OCI-LY7 (cell line): Measurements from ENCODE around the gene GSTO1. TPM values are rescaled to one million over a fixed set of nuclear protein-coding genes. Genes with fewer than 3 reads are reported as not detected.

Experiments
- BruUV-seq: library from RNA; stranded (reverse); fragments of 400-500 nt; replicated peaks from 2 replicates; lab custom pipeline; 2021; lab: Mats Ljungman, UMichigan
- CTCF ChIA-PET: fragments of 300-600 bp; sonication (Branson Sonifier 250); formaldehyde crosslinking; loops from one replicate; lab custom pipeline; 2022; ENCODE audit warnings: antibody characterized with exemption; ENCODE audit not compliant: unreplicated experiment; lab: Charles Lee
- POLR2A ChIA-PET: fragments of 300-600 bp; sonication (Branson Sonifier 250); formaldehyde crosslinking; loops from one replicate; lab custom pipeline; 2022; ENCODE audit warnings: antibody characterized with exemption; lab: Charles Lee
- DNase-seq: peaks from one replicate; pipeline ENCODE4 v3.0.0-alpha.2; 2015; ENCODE audit warnings: low spot score
- H2AFZ ChIP-seq: fragments of 200-600 bp; sonication (generic), shearing (Covaris generic); 2 replicates; pipeline ENCODE4 v1.6.1; 2014; ENCODE audit warnings: mild to moderate bottlenecking, antibody characterized with exemption, low read length, moderate library complexity
- H3K27ac ChIP-seq: fragments of 200-600 bp; sonication (generic); 2 replicates; pipeline ENCODE4 v1.5.1; 2014; ENCODE audit warnings: mixed run types, low read depth, mild to moderate bottlenecking, moderate library complexity, low read length, inconsistent platforms; ENCODE audit not compliant: poor library complexity, severe bottlenecking
- H3K36me3 ChIP-seq: fragments of 200-600 bp; sonication (generic); 2 replicates; pipeline ENCODE4 v1.6.1; 2014; ENCODE audit warnings: mild to moderate bottlenecking, antibody characterized with exemption, low read length, moderate library complexity, mixed read lengths; ENCODE audit not compliant: insufficient read depth
- H3K4me1 ChIP-seq: fragments of 200-600 bp; sonication (generic); 2 replicates; pipeline ENCODE4 v1.5.1; 2014; ENCODE audit warnings: mild to moderate bottlenecking, low read length; ENCODE audit not compliant: insufficient read depth, poor library complexity, severe bottlenecking
- H3K4me2 ChIP-seq: fragments of 200-600 bp; sonication (generic); 2 replicates; pipeline ENCODE4 v1.6.1; 2014; ENCODE audit warnings: mild to moderate bottlenecking, low read length
- H3K4me3 ChIP-seq: fragments of 200-600 bp; sonication (generic); 2 replicates; pipeline ENCODE4 v1.5.1; 2014; ENCODE audit warnings: mild to moderate bottlenecking, low read depth, low read length; ENCODE audit not compliant: poor library complexity, severe bottlenecking
- H3K79me2 ChIP-seq: fragments of 200-600 bp; sonication (generic); 2 replicates; pipeline ENCODE4 v1.6.1; 2016; ENCODE audit warnings: low read depth, mild to moderate bottlenecking, low read length, moderate library complexity, mixed read lengths; ENCODE audit not compliant: insufficient read depth
- H3K9me2 ChIP-seq: fragments of 200-600 bp; sonication (generic); 2 replicates; pipeline ENCODE4 v1.6.1; 2016; ENCODE audit warnings: mild to moderate bottlenecking, low read length, mixed read lengths; ENCODE audit not compliant: insufficient read depth
- H3K9me3 ChIP-seq: fragments of 200-600 bp; sonication (generic); 2 replicates; pipeline ENCODE4 v1.6.1; 2014; ENCODE audit warnings: mild to moderate bottlenecking, mixed run types, low read length, mixed read lengths
- H4K20me1 ChIP-seq: fragments of 200-600 bp; sonication (generic); 2 replicates; pipeline ENCODE4 v1.6.1; 2014; ENCODE audit warnings: mild to moderate bottlenecking, antibody characterized with exemption, low read length, moderate library complexity, mixed read lengths; ENCODE audit not compliant: insufficient read depth
- EZH2phosphoT487 ChIP-seq: fragments of 200-600 bp; sonication (generic); IDR thresholded peaks from 2 replicates; pipeline ENCODE4 v1.6.1; 2018; ENCODE audit warnings: low read depth, borderline replicate concordance, mild to moderate bottlenecking, mixed run types, antibody characterized with exemption, low read length, moderate library complexity, mixed read lengths
- intact Hi-C: fragments of 100-400 bp; cut with micrococcal nuclease; formaldehyde crosslinking; loops from one replicate; pipeline ENCODE4 v1.10.0; 2022; ENCODE audit not compliant: unreplicated experiment
- total RNA-seq, 2 experiments: library from RNA; depleted of rRNA in 1 of 2; stranded (reverse); fragments of >200 nt in 1 of 2; shearing (Covaris generic) in 1 of 2; gene quantifications; 2 replicates each; pipeline ENCODE4 v1.2.3, GENCODE V29; 2014 to 2022
- TF ChIP-seq, protein P1 (sequence below): fragments of 200-600 bp; sonication (generic); conservative IDR thresholded peaks from 2 replicates; pipeline ENCODE4 v1.5.1; 2014; ENCODE audit warnings: mild to moderate bottlenecking, antibody characterized with exemption, low read length, moderate library complexity, mixed read lengths

GSTO1 gene
- total RNA-seq, 2 experiments from 2014 or later: 1.7 to 27.4 TPM

DNA sequence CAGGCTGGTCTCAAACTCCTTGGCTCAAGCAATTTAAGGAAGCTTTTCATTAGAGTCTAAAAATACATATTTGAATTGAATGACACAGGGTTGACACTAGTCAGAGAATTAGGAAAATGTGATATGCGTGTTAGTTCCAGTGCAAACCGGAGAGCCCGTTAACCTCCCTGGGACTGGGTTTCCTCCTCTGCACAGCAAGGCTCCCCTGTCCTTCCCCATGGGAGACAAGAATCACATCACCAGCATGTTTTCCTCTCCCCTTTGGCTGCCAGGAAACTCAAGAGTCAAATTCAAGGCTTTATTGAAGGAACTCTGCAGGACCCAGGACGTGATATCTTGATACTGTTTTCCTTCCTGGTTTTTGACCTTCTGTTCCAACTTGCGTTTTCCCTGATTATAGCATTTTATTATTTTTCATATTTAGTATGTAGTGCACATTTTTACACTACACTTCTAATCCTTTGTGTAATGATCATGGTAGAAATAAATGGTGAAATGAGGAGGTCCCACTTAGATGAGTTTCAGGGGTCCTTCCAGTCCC lies 39.2 kb downstream of the GSTO1 start:
- Histone ChIP-seq H3K9me3 (no peaks in the 10 kb centered on the region), H3K4me1 (peaks cover 5% of the 10 kb centered on the region), H3K4me2 (no peak overlapping the region), H3K27ac (no peak overlapping the region), H3K79me2 (no peaks in the 10 kb centered on the region), H4K20me1 (no peaks in the 10 kb centered on the region), H3K9me2 (no peaks in the 10 kb centered on the region), H2AFZ (no peak overlapping the region), H3K36me3 (no peaks in the 10 kb centered on the region), H3K4me3 (no peak overlapping the region)
- no peak for DNase-seq
- CTCF ChIA-PET: no interaction called here
- TF ChIP-seq, protein P1, sequence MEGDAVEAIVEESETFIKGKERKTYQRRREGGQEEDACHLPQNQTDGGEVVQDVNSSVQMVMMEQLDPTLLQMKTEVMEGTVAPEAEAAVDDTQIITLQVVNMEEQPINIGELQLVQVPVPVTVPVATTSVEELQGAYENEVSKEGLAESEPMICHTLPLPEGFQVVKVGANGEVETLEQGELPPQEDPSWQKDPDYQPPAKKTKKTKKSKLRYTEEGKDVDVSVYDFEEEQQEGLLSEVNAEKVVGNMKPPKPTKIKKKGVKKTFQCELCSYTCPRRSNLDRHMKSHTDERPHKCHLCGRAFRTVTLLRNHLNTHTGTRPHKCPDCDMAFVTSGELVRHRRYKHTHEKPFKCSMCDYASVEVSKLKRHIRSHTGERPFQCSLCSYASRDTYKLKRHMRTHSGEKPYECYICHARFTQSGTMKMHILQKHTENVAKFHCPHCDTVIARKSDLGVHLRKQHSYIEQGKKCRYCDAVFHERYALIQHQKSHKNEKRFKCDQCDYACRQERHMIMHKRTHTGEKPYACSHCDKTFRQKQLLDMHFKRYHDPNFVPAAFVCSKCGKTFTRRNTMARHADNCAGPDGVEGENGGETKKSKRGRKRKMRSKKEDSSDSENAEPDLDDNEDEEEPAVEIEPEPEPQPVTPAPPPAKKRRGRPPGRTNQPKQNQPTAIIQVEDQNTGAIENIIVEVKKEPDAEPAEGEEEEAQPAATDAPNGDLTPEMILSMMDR: no peak
- no peak for TF ChIP-seq EZH2phosphoT487
- POLR2A ChIA-PET: interaction anchor here (0.5 to 2.8 kb wide), 6 partner anchors 12 to 73 kb away, joined by 3 to 16 read pairs (median 4); no protein-coding TSS in a partner anchor
- intact Hi-C loops: no loop called here
- BruUV-seq: no TSS peak

DNA sequence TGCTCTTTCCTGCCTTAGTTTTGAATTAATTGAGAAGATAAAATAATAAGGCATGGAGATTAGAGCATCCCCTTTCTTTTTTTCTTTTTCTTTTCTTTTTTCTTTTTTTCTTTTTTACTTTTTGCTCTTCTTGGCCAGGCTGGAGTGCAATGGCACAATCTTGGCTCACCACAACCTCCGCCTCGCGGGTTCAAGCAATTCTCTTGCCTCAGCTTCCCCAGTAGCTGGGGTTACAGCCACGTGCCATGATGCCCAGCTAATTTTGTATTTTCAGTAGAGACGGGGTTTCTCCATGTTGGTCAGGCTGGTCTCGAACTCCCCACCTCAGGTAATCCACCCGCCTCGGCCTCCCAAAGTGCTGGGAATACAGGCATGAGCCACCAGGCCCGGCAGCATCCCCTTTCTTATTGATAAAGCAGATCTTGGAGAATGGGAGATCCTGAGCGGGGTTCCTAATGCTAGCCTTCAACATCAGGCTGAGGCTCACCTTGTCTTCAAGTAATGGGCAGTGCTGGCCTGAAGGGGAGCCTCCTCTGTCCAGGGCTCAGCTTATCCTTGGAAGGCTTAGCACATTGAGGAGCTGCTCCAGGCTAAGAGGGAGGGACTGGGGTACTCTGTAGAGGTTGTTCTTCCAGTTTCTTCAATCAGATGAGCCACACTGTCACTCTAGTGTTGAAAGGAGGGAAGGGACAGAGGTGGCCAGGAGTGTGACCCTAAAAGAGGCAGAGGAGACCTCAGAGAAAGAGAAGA lies 42.2 kb downstream of the GSTO1 start:
- Histone ChIP-seq H3K4me1 (peaks cover 18% of the 10 kb centered on the region), H3K79me2 (no peaks in the 10 kb centered on the region), H3K36me3 (no peaks in the 10 kb centered on the region), H3K9me3 (no peaks in the 10 kb centered on the region), H3K4me3 (no peak overlapping the region), H3K4me2 (no peak overlapping the region), H4K20me1 (no peaks in the 10 kb centered on the region), H3K27ac (no peak overlapping the region), H2AFZ (no peak overlapping the region), H3K9me2 (no peaks in the 10 kb centered on the region)
- ChIA-PET CTCF (no interaction called here), POLR2A (interaction anchor here (0.6 to 1.6 kb wide), 3 partner anchors 23 to 324 kb away, joined by 3 to 7 read pairs (median 5); no protein-coding TSS in a partner anchor)
- intact Hi-C loops: no loop called here
- no peak for DNase-seq
- TF ChIP-seq, protein P1: no peak
- no peak for TF ChIP-seq EZH2phosphoT487
- no TSS peak for BruUV-seq
